T47D (cell line): ENCODE measurements around the gene PCDHA13.
A peak's percentile ranks its signal among the peaks of the same experiment; 100 is the strongest.
"Not testable (repeated sequence)": the region's sequence is repeated elsewhere in the genome, so short reads cannot be mapped to it uniquely, and the experiment has no call there.

Experiments
- DNase-seq, 2 experiments: peaks; one replicate each; pipeline versions ENCODE4 v3.0.0 to v3.0.0-alpha.2; 2011 to 2012; ENCODE audit warnings: low read depth in 1 of 2, low spot score in 1 of 2
- JUND ChIP-seq: IDR thresholded peaks from 2 replicates; pipeline ENCODE4 v1.6.1; 2012; ENCODE audit warnings: low read depth
- in situ Hi-C: cut with HindIII; loops from 2 replicates; pipeline ENCODE4 v1.10.0; 2016; ENCODE audit warnings: low sequenced_read_pairs, low pct_unique_long_range_greater_than_20kb

PCDHA13 gene, protein sequence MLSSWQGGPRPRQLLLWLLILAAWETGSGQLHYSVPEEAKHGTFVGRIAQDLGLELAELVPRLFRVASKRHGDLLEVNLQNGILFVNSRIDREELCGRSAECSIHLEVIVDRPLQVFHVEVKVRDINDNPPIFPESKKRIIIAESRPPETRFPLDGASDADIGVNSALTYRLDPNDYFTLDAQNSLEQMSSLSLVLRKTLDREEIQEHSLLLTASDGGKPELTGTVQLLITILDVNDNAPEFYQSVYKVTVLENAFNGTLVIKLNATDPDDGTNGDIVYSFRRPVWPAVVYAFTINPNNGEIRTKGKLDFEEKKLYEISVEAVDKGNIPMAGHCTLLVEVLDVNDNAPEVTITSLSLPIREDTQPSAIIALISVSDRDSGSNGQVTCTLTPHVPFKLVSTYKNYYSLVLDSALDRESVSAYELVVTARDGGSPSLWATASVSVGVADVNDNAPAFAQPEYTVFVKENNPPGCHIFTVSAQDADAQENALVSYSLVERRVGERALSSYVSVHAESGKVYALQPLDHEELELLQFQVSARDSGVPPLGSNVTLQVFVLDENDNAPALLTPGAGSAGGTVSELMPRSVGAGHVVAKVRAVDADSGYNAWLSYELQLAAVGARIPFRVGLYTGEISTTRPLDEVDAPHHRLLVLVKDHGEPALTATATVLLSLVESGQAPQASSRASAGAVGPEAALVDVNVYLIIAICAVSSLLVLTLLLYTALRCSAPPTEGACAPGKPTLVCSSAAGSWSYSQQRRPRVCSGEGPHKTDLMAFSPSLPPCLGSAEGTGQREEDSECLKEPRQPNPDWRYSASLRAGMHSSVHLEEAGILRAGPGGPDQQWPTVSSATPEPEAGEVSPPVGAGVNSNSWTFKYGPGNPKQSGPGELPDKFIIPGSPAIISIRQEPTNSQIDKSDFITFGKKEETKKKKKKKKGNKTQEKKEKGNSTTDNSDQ

DNA sequence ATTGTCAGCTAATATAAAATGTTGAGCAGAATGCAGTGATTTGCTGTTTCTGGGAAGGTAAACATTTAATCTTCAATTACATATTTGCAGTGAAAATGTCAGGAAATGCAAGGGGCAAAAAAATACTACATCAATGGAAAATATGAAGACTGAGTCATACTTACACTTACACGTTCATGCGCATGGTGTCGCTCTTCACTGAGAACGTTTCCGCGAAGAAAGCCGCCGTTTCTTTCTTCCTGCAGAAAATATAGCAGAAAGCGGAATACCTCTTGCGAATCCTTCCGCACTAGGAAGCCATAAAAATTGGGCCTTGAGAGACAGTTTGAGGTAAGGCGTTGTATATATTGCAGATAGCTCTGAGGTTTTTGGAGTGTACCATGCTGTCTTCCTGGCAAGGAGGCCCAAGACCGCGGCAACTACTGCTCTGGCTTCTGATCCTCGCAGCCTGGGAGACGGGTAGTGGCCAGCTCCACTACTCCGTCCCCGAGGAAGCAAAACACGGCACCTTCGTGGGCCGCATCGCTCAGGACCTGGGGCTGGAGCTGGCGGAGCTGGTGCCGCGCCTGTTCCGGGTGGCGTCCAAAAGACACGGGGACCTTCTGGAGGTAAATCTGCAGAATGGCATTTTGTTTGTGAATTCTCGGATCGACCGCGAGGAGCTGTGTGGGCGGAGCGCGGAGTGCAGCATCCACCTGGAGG, at the start of gene PCDHA13:
Gene PCDHA13 (plus strand): TSS at position 236 of the 702 bp plus-strand sequence. CDS start 145 bp downstream, at position 381.
- TF ChIP-seq JUND = no peak
- DNase-seq = peak in 1 of 2 experiments; percentile 62
- in situ Hi-C loops = no loop called here

DNA sequence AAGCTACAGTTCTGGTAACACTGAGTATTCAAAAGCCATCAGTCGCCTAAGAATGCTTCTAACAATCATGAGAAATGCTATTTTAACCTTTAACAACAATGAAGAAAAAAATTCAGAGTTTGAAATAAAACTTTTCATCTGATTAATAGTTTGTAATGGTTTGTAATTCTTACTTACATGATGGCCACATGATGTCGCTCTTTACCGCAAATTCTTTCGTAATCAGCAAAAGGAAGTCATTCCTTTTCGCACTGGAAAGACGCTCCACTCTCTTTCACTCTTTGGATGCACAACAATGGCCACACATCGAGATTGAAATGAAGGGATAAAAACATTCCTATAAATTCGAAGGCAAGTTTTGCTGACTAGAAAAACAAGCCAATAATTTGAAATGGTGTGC, 47.9 kb upstream of the PCDHA13 start, which contains the start of gene PCDHA7:
Gene PCDHA7 (plus strand): TSS at position 277 of the 400 bp plus-strand sequence. CDS start 115 bp downstream, at position 392.
- TF ChIP-seq JUND = no peak
- in situ Hi-C loops = no loop called here
- DNase-seq = no peak

DNA sequence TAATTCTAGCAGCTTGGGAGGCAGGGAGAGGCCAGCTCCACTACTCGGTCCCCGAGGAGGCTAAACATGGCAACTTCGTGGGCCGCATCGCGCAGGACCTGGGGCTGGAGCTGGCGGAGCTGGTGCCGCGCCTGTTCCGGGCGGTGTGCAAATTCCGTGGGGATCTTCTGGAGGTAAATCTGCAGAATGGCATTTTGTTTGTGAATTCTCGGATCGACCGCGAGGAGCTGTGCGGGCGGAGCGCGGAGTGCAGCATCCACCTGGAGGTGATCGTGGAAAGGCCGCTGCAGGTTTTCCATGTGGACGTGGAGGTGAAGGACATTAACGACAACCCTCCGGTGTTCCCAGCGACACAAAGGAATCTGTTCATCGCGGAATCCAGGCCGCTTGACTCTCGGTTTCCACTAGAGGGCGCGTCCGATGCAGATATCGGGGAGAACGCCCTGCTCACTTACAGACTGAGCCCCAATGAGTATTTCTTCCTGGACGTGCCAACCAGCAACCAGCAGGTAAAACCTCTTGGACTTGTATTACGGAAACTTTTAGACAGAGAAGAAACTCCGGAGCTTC, 47.4 kb upstream of the PCDHA13 start:
- DNase-seq, in situ Hi-C loops: not testable (repeated sequence)

DNA sequence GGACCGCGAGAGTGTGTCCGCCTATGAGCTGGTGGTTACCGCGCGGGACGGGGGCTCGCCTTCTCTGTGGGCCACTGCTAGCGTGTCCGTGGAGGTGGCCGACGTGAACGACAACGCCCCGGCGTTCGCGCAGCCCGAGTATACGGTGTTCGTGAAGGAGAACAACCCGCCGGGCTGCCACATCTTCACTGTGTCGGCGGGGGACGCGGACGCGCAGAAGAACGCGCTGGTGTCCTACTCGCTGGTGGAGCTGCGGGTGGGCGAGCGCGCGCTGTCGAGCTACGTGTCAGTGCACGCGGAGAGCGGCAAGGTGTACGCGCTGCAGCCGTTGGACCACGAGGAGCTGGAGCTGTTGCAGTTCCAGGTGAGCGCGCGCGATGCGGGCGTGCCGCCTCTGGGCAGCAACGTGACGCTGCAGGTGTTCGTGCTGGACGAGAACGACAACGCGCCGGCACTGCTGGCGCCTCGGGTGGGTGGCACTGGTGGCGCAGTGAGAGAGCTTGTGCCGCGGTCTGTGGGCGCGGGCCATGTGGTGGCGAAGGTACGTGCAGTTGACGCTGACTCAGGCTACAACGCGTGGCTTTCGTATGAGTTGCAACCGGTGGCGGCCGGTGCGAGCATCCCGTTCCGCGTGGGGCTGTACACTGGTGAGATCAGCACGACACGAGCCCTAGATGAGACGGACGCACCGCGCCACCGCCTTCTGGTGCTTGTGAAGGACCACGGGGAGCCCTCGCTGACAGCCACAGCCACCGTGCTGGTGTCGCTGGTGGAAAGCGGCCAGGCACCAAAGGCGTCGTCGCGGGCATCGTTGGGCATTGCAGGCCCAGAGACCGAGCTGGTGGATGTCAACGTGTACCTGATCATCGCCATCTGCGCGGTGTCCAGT, 46.1 kb upstream of the PCDHA13 start:
- TF ChIP-seq JUND = no peak
- in situ Hi-C loops = no loop called here
- no peak for DNase-seq

DNA sequence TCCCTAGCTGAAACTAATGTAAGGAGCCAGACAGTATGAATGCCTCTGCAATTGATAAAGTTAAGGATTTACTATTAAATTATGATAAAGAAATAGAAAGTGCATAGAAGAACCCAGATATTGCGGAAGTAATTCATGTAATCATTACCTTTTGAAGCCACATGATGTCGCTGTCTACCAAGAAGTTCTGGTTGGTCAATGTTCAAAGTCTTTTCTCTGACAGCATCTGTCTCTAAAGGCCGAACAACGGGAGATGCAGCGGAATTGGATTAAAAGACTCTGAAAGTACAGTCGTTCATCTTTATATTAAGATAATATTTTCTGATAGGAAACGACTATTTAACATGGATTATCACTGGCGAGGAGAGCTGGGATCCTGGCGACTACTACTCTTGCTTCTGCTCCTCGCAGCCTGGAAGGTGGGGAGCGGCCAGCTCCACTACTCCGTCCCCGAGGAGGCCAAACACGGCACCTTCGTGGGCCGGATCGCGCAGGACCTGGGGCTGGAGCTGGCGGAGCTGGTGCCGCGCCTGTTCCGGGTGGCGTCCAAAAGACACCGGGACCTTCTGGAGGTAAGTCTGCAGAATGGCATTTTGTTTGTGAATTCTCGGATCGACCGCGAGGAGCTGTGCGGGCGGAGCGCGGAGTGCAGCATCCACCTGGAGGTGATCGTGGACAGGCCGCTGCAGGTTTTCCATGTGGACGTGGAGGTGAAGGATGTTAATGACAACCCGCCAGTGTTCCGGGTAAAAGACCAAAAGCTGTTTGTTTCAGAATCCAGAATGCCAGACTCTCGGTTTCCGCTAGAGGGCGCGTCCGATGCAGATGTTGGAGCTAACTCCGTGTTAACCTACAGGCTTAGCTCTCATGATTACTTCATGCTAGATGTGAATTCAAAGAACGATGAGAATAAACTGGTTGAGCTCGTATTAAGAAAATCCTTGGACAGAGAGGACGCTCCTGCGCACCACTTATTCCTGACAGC, 40.7 kb upstream of the PCDHA13 start, which contains the start of gene PCDHA8:
Gene PCDHA8 (plus strand): TSS at position 210 of the 985 bp plus-strand sequence. CDS start 135 bp downstream, at position 345.
- DNase-seq = peak in 1 of 2 experiments; percentile 13

DNA sequence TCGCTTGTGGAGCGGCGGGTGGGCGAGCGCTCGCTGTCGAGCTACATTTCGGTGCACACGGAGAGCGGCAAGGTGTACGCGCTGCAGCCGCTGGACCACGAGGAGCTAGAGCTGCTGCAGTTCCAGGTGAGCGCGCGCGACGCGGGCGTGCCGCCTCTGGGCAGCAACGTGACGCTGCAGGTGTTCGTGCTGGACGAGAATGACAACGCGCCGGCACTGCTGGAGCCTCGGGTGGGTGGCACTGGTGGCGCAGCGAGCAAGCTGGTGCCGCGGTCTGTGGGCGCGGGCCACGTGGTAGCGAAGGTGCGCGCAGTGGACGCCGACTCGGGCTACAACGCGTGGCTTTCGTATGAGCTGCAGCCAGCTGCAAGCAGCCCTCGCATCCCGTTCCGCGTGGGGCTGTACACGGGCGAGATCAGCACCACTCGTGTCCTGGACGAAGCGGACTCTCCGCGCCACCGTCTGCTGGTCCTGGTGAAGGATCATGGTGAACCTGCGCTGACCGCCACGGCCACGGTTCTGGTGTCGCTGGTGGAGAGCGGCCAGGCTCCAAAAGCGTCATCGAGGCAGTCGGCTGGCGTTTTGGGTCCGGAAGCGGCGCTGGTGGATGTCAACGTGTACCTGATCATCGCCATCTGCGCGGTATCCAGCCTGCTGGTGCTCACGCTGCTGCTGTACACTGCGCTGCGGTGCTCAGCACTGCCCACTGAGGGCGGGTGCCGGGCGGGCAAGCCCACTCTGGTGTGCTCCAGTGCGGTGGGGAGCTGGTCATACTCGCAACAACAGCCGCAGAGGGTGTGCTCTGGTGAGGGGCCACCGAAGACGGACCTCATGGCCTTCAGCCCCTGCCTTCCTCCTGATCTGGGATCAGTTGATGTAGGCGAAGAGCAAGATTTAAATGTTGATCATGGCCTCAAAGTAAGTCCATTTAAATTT, 38.9 kb upstream of the PCDHA13 start:
- DNase-seq = no peak
- no peak for TF ChIP-seq JUND
- in situ Hi-C loops = no loop called here

More for the DNA sequence above, 40.7 kb upstream of the PCDHA13 start, which contains the start of gene PCDHA8:
- in situ Hi-C loops = no loop called here
- TF ChIP-seq JUND = no peak

DNA sequence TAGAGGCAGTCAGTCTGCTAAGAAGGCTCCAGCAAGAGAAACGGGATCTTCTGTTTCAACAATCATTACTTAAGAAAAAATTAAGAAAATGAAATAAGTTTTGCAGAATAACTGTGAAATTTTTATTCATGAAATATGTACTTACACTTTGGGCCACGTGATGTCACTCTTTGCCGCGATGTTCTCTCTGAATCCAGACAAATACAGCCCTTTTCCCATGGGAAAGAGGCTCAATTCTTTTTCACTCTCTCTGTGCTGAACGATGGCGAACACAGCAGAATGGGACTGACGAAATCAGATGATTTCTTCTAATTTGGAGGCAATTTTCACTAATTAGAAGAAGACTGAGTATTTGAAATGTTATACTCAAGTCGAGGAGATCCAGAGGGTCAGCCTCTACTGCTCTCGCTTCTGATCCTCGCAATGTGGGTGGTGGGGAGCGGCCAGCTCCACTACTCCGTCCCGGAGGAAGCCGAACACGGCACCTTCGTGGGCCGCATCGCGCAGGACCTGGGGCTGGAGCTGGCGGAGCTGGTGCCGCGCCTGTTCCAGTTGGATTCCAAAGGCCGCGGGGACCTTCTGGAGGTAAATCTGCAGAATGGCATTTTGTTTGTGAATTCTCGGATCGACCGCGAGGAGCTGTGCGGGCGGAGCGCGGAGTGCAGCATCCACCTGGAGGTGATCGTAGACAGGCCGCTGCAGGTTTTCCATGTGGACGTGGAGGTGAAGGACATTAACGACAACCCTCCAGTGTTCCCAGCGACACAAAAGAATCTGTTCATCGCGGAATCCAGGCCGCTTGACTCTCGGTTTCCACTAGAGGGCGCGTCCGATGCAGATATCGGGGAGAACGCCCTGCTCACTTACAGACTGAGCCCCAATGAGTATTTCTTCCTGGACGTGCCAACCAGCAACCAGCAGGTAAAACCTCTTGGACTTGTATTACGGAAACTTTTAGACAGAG, 33.5 kb upstream of the PCDHA13 start, which contains the start of gene PCDHA9:
Gene PCDHA9 (plus strand): TSS at position 244 of the 964 bp plus-strand sequence. CDS start 114 bp downstream, at position 358.
- DNase-seq, in situ Hi-C loops: not testable (repeated sequence)

DNA sequence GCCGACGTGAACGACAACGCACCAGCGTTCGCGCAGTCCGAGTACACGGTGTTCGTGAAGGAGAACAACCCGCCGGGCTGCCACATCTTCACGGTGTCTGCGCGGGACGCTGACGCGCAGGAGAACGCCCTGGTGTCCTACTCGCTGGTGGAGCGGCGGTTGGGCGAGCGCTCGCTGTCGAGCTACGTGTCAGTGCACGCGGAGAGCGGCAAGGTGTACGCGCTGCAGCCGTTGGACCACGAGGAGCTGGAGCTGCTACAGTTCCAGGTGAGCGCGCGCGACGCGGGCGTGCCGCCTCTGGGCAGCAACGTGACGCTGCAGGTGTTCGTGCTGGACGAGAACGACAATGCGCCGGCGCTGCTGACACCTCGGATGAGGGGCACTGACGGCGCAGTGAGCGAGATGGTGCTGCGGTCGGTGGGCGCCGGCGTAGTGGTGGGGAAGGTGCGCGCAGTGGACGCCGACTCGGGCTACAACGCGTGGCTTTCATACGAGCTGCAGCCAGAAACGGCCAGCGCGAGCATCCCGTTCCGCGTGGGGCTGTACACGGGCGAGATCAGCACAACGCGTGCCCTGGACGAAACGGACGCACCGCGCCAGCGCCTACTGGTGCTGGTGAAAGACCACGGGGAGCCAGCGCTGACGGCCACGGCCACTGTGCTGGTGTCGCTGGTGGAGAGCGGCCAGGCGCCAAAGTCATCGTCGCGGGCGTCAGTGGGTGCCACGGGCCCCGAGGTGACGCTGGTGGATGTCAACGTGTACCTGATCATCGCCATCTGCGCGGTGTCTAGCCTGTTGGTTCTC, 31.9 kb upstream of the PCDHA13 start:
- DNase-seq, in situ Hi-C loops: not testable (repeated sequence)
